Activated CD4-positive, alpha-beta T cell treated with anti-CD3 and anti-CD28 coated beads for 36 hours (primary cell): ENCODE results near the gene KDM2B. TPM values are rescaled to one million over a fixed set of nuclear protein-coding genes. Genes with fewer than 3 reads are reported as not detected.

ENCODE experiments used
- ATAC-seq: fragments of 200-7000 bp; cut with Tn5 transposase; one replicate; pipeline ENCODE4 v1.10.0; 2021; ENCODE audit warnings: mild to moderate bottlenecking, moderate library complexity
- CTCF ChIA-PET: fragments of 350-600 bp; sonication (Branson Sonifier 250); formaldehyde crosslinking; loops from one replicate; lab custom pipeline; 2021; ENCODE audit warnings: antibody characterized with exemption; lab: Charles Lee
- POLR2A ChIA-PET: fragments of 350-600 bp; sonication (Branson Sonifier 250); formaldehyde crosslinking; loops from one replicate; lab custom pipeline; 2021; ENCODE audit warnings: antibody characterized with exemption, inconsistent platforms; lab: Charles Lee
- DNase-seq: peaks from one replicate; pipeline ENCODE4 v3.0.0-alpha.2; 2020
- H3K27ac Mint-ChIP-seq: one replicate; pipeline ENCODE4 v1.8.0; 2021; ENCODE audit warnings: mixed read lengths
- H3K27me3 Mint-ChIP-seq: one replicate; pipeline ENCODE4 v1.8.0; 2021; ENCODE audit warnings: mixed read lengths
- H3K36me3 Mint-ChIP-seq: one replicate; pipeline ENCODE4 v1.8.0; 2021; ENCODE audit warnings: low read depth, mixed read lengths
- H3K4me1 Mint-ChIP-seq: one replicate; pipeline ENCODE4 v1.8.0; 2021; ENCODE audit warnings: mixed read lengths
- H3K4me3 Mint-ChIP-seq: one replicate; pipeline ENCODE4 v1.8.0; 2021; ENCODE audit warnings: mild to moderate bottlenecking, moderate library complexity, mixed read lengths
- H3K9me3 Mint-ChIP-seq: one replicate; pipeline ENCODE4 v1.8.0; 2021; ENCODE audit warnings: low read depth, mixed read lengths
- intact Hi-C, 2 experiments: fragments of 100-400 bp; cut with DNase I in 1 of 2; cut with micrococcal nuclease in 1 of 2; formaldehyde crosslinking; loops; one replicate each; pipeline versions ENCODE4 v1.14.2 to v1.15.1; 2022 to 2024; cut with DNase I, micrococcal nuclease
- total RNA-seq, 2 experiments: library from RNA; stranded (reverse); gene quantifications; one replicate each; pipeline ENCODE4 v1.2.3, GENCODE V29; 2021

Gene KDM2B
- total RNA-seq, 2 experiments from 2014 or later = 39.2 to 48.7 TPM

DNA sequence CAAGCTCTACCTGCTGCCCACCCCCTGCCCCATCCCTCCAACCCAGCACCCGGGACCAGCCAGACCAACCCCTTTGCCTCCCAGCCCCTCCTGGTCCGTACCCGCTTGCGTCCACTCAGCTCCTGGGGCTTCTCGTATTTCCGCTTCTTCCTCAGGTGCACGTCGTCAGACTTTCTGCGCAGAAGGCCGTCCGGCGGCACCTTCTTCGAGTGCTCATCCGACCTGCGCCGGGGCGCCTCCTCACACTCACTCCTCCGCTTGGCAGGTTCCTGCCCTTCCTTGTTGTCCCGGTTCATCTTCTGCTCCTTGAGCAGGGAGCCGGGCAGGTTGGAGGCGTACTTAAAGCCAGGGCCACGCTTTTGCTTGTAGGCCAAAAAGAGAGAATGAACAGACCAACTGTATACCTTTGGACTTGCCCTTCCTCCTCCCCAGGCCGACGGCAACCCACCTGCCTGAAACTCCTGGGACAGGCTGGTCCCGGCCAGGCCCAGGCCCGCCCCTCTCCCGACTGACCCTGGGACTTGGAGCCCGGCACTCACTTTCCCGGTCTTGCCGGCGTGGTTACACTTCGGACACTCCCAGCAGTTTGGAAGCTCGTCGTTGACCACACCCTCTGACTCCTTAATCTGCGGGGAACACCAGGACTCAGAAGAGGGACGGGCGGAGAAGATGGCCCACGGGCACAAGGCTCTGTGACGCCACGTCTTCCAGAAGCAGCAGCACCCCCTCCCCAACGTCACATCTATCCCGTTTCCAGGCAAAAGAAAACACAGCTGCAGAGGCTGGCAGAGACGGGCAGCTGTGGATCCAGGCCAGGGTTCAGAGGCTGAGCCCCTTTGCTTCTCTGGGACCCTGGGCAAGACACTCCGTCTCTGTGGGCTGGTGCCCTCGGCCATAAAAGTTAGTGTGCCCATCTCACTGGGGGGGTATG, 136.6 kb downstream of the KDM2B start:
- ChIA-PET CTCF (interaction anchor here (0.6 to 3.8 kb wide), 19 partner anchors 11 to 194 kb away, joined by 3 to 55 read pairs (median 4); partner anchors contain the start of genes ANAPC5 and RNF34), POLR2A (no interaction called here)
- intact Hi-C loops = loop anchor here (1.0 kb wide), 2 partner anchors 92 to 110 kb away; partner anchors contain the start of gene ANAPC5 (in 1 of the 2)
- no peak for ATAC-seq
- Mint-ChIP-seq H3K27me3 (no peaks in the 10 kb centered on the region), H3K9me3 (no peaks in the 10 kb centered on the region), H3K4me1 (peaks cover 11% of the 10 kb centered on the region), H3K36me3 (peaks cover 31% of the 10 kb centered on the region), H3K27ac (no peak overlapping the region), H3K4me3 (no peak overlapping the region)
- DNase-seq = no peak

DNA sequence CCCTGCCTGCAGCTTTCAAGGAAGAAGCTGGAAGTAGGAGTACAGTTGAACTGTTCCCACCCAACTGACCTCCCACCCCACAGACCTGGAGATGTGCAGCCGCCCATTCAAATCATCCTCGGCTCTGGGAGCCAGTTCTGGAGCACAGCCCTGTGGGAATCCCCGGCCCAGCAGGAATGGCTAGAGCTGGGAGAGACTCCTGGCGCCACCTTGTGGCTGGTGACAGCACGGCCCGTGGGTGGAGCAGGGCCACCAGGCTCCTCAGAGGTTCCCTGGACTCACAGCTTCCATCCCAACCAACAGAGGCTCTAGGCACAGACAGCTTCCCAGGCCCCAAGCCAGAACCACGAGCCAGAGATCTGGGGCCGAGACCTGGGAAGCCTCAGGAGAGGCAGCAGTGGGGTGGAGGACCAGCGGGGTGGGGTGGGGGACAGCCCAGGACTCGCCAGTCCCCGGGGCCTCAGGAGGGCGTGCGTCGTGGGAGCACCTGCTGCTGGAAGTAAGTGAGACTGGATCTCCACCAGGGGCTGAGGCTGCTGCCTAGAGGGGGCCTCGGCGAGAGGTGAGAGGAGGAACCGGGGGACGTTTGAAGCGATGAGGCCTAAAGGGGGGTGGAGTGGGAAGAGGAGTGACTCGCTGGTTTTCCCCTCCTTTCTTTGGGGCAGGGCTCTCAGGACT, 137.5 kb downstream of the KDM2B start:
- POLR2A ChIA-PET = interaction anchor here (0.6 to 1.2 kb wide), 2 partner anchors 28 to 42 kb away, joined by 4 to 7 read pairs; no protein-coding TSS in a partner anchor
- Mint-ChIP-seq H3K27ac (peak overlapping the region; percentile 70), H3K4me1 (peaks cover 11% of the 10 kb centered on the region), H3K36me3 (peaks cover 31% of the 10 kb centered on the region), H3K4me3 (no peak overlapping the region), H3K27me3 (no peaks in the 10 kb centered on the region), H3K9me3 (no peaks in the 10 kb centered on the region)
- intact Hi-C loops = loop anchor here (1.0 kb wide), 2 partner anchors 91 to 109 kb away; partner anchors contain the start of gene ANAPC5 (in 1 of the 2)
- DNase-seq (peak; percentile 85), ATAC-seq (peak; percentile 82)
- CTCF ChIA-PET = interaction anchor here (0.5 to 3.8 kb wide), 38 partner anchors 10 to 862 kb away, joined by 3 to 55 read pairs (median 4); partner anchors contain the start of genes ANAPC5, POP5 and RNF34

GRCh38 chr12:121442028-121442948, 138.5 kb downstream of the KDM2B start:
- H3K27me3 Mint-ChIP-seq = no peaks in the 10 kb centered on the region
- peaks cover 11% of the 10 kb centered on the region for H3K4me1 Mint-ChIP-seq
- POLR2A ChIA-PET = interaction anchor here (0.6 to 1.2 kb wide), 2 partner anchors 27 to 41 kb away, joined by 4 to 7 read pairs; no protein-coding TSS in a partner anchor
- no peak overlapping the region for H3K4me3 Mint-ChIP-seq
- CTCF ChIA-PET = interaction anchor here (0.6 to 3.8 kb wide), 36 partner anchors 9 to 1843 kb away, joined by 3 to 55 read pairs (median 4); partner anchors contain the start of genes ANAPC5 and POP5
- no peak for ATAC-seq
- no peak overlapping the region for H3K27ac Mint-ChIP-seq
- no peak for DNase-seq
- no peaks in the 10 kb centered on the region for H3K9me3 Mint-ChIP-seq
- intact Hi-C loops = no loop called here
- H3K36me3 Mint-ChIP-seq = peaks cover 38% of the 10 kb centered on the region

GRCh38 chr12:121441555-121441954, 139.3 kb downstream of the KDM2B start:
- intact Hi-C loops = no loop called here
- DNase-seq = no peak
- Mint-ChIP-seq H3K4me1 (peaks cover 11% of the 10 kb centered on the region), H3K36me3 (peaks cover 45% of the 10 kb centered on the region), H3K9me3 (peaks cover 6% of the 10 kb centered on the region), H3K27me3 (no peaks in the 10 kb centered on the region), H3K27ac (no peak overlapping the region), H3K4me3 (no peak overlapping the region)
- CTCF ChIA-PET = interaction anchor here (0.6 to 3.7 kb wide), 11 partner anchors 8 to 423 kb away, joined by 3 to 55 read pairs (median 4); no protein-coding TSS in a partner anchor
- ATAC-seq = no peak
- POLR2A ChIA-PET = no interaction called here

GRCh38 chr12:121440768-121441167, 140.1 kb downstream of the KDM2B start:
- H3K4me1 Mint-ChIP-seq = peaks cover 11% of the 10 kb centered on the region
- intact Hi-C loops = no loop called here
- H3K27ac Mint-ChIP-seq = no peak overlapping the region
- ChIA-PET CTCF (interaction anchor here (0.6 to 3.7 kb wide), 6 partner anchors 9 to 422 kb away, joined by 3 to 55 read pairs (median 4); partner anchors contain the start of gene ANAPC5), POLR2A (no interaction called here)
- DNase-seq (no peak), ATAC-seq (no peak)
- H3K36me3 Mint-ChIP-seq = peaks cover 52% of the 10 kb centered on the region
- peaks cover 8% of the 10 kb centered on the region for H3K9me3 Mint-ChIP-seq
- no peaks in the 10 kb centered on the region for H3K27me3 Mint-ChIP-seq
- no peak overlapping the region for H3K4me3 Mint-ChIP-seq

DNA sequence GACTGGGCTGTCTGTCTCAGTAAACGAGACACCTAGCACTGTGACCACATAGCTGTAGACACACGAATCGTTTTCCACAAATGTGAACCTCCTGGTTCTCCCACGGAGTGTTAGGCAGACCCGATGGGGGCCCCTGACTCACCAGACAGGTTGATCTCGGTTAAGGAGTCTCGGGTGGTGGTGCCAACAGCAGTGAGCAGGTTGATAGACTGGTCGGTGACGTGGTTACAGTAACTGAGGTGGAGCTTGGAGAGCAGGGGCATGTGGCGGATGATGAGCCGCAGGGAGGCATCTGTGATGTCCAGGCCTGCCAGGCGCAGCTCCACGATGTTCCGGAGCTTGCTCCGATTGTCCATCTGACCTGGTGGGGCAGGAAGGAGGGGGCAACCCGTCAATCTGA, 141.1 kb downstream of the KDM2B start:
- POLR2A ChIA-PET = no interaction called here
- Mint-ChIP-seq H3K4me3 (no peak overlapping the region), H3K36me3 (peaks cover 60% of the 10 kb centered on the region), H3K9me3 (peaks cover 8% of the 10 kb centered on the region), H3K27ac (no peak overlapping the region), H3K4me1 (peaks cover 11% of the 10 kb centered on the region), H3K27me3 (no peaks in the 10 kb centered on the region)
- CTCF ChIA-PET = interaction anchor here (0.7 to 1.2 kb wide), 2 partner anchors 193 to 607 kb away, joined by 3 to 4 read pairs; no protein-coding TSS in a partner anchor
- ATAC-seq (no peak), DNase-seq (no peak)
- intact Hi-C loops = loop anchor here in 1 of 2 experiments (5.0 kb wide), 1 partner anchor 87 kb away; the partner anchor contains the start of gene ANAPC5

DNA sequence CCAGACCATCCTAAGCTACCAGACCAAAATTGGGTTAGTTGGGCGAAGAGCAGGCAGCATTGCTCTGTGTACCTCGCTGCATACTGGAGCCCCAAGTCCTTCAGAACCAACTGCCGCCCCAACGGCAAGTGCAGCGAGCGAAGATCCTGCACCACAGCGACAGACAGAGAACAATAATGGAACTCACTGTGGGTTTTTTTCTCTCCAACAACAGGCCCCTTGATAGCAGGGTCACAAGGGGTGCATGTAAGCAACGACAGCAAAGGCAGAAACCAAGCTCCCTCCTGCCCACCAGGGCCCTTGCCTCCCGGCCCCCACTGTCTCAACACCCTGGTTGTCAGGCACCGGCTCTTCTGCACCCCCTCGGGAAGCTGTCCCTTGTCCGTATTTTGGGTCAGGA, 141.9 kb downstream of the KDM2B start:
- CTCF ChIA-PET = interaction anchor here (0.5 to 1.7 kb wide), 4 partner anchors 104 to 194 kb away, joined by 3 to 4 read pairs (median 4); no protein-coding TSS in a partner anchor
- no peak overlapping the region for H3K4me3 Mint-ChIP-seq
- DNase-seq = no peak
- ATAC-seq = no peak
- intact Hi-C loops = loop anchor here in 1 of 2 experiments (5.0 kb wide), 1 partner anchor 87 kb away; the partner anchor contains the start of gene ANAPC5
- H3K4me1 Mint-ChIP-seq = peaks cover 6% of the 10 kb centered on the region
- POLR2A ChIA-PET = no interaction called here
- H3K27ac Mint-ChIP-seq = no peak overlapping the region
- H3K36me3 Mint-ChIP-seq = peaks cover 61% of the 10 kb centered on the region
- no peaks in the 10 kb centered on the region for H3K27me3 Mint-ChIP-seq
- H3K9me3 Mint-ChIP-seq = peaks cover 8% of the 10 kb centered on the region

DNA sequence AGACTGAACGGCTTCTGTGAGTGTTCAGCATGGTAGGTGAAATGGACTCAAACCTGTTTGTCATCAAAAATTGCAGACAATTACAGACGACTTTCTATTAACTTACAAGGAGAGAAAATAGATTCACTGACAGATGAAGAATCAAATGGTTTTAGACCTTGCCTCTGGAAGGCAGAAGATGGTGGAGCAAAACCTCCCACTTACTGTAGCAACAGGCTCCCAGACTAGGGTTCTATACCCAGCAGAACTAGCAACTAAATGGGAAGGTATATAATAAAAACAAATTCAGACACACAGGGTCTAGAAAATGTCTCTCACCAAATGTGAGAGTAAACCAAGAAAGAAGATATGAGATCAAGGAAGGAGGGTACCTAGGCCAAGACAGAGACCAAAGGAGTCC, 144.1 kb downstream of the KDM2B start:
- Mint-ChIP-seq H3K27ac (no peak overlapping the region), H3K36me3 (peaks cover 68% of the 10 kb centered on the region), H3K27me3 (no peaks in the 10 kb centered on the region), H3K4me3 (no peak overlapping the region), H3K4me1 (no peaks in the 10 kb centered on the region), H3K9me3 (peaks cover 8% of the 10 kb centered on the region)
- POLR2A ChIA-PET = no interaction called here
- DNase-seq (no peak), ATAC-seq (no peak)
- CTCF ChIA-PET = no interaction called here
- intact Hi-C loops = loop anchor here in 1 of 2 experiments (5.0 kb wide), 1 partner anchor 84 kb away; the partner anchor contains the start of gene ANAPC5

DNA sequence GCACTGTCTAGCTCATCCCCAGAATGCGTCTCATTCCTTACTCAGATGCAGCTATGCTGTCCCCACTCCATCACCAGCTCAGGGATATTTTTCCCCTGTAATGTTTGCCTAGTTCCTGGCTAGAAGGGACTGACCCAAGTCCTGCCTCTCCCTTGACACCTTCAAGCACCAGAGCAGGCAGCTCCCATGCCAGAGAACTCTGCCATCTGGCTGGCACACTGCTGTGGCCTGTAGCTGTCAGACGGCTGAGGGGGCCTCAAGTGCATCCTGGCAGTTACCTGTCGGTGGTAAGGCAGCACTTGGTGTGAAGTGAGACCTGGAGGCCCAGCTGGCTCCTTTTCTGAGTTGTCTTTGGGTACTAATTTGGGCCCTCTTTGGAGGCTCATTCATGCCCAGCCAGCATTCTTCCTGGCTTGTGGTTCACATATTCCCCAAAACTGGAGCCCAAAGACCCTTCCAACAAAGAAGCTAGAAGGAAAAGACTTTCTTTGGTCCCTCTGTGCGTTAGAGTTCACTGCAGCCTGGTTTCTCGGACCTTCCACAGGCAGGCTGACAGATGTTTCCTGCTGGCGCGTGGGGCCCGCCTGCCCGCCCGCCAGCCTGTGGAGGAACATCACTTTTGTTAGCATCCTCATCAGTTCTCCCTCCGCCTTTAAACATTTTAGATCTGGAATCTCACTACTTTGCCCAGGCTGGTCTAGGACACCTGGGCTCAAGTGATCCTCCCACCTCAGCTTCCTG, 147.9 kb downstream of the KDM2B start:
- DNase-seq (no peak), ATAC-seq (no peak)
- POLR2A ChIA-PET = interaction anchor here (0.5 kb wide), 1 partner anchor 1379 kb away, joined by 5 read pairs; no protein-coding TSS in a partner anchor
- CTCF ChIA-PET = interaction anchor here (0.6 to 1.6 kb wide), 9 partner anchors 9 to 100 kb away, joined by 3 to 6 read pairs (median 3); no protein-coding TSS in a partner anchor
- H3K4me1 Mint-ChIP-seq = no peaks in the 10 kb centered on the region
- H3K27me3 Mint-ChIP-seq = no peaks in the 10 kb centered on the region
- peak overlapping the region; percentile 38 for H3K27ac Mint-ChIP-seq
- intact Hi-C loops = no loop called here
- H3K36me3 Mint-ChIP-seq = peaks cover 77% of the 10 kb centered on the region
- peaks cover 8% of the 10 kb centered on the region for H3K9me3 Mint-ChIP-seq
- H3K4me3 Mint-ChIP-seq = no peak overlapping the region
